ENCODE measurements around the gene SEMA4C. TPM values are rescaled to one million over a fixed set of nuclear protein-coding genes. Genes with fewer than 3 reads are reported as not detected.
A peak's percentile ranks its signal among the peaks of the same experiment; 100 is the strongest.

SEMA4C gene
- total and polyA plus RNA-seq, 11 donors = 11.7 to 29.6 (median 20.6) TPM

- Histone ChIP-seq H3K27me3 (no peaks in the 10 kb centered on the region), H3K4me3 (no peak overlapping the region), H3K9me3 (no peaks in the 10 kb centered on the region), H3K4me1 (peaks cover 0 to 55% (median 35%) of the 10 kb centered on the region in 12 donors), H3K27ac (peak overlapping the region in 8 of 12 donors; percentile 21 to 78 (median 52)), H3K36me3 (peaks cover 0 to 28% (median 16%) of the 10 kb centered on the region in 9 donors)
- no peak for TF ChIP-seq CTCF (IDR thresholded peaks at IDR 0.05)
- TF ChIP-seq POLR2A (IDR thresholded peaks at IDR 0.05) = no peak
- DNase-seq (no peak), ATAC-seq (peak in 1 of 4 donors; percentile 3)
- 65 to 72% (median 66%) methylated on average over 10 to 12 of the region's 12 CpGs for WGBS, 4 donors
- intact Hi-C loops (cut with DNase I) = loop anchor here in 2 of 10 donors (5.0 to 10.0 kb wide), 3 partner anchors 48 to 275 kb away; partner anchors contain the start of genes ARID5A (in 1 of the 2), CNNM4 (in 1 of the 2) and KANSL3 (in 1 of the 2)
Observed at GRCh38 chr2:96809951-96810782, 59.7 kb downstream of the SEMA4C start.

Other genes with a start within 250 kb of the SEMA4C start
- 10 to 100 TPM; 22.7 to 38.0 (median 30.7) TPM for gene KANSL3, start 231.8 kb downstream of the SEMA4C start, total RNA-seq
- gene KANSL3, start 231.8 kb downstream of the SEMA4C start, polyA plus RNA-seq = 10 to 100 TPM; 13.8 to 24.0 TPM
- gene FER1L5, start 227.3 kb downstream of the SEMA4C start, total RNA-seq = under 1 TPM in 2 of 9 donors, not detected in 7; 0.02 to 0.15 TPM
- under 1 TPM; 0.01 to 0.11 TPM for gene FER1L5, start 227.3 kb downstream of the SEMA4C start, polyA plus RNA-seq
- gene LMAN2L, start 130.0 kb downstream of the SEMA4C start, total RNA-seq = 10 to 100 TPM; 15.1 to 27.8 (median 20.5) TPM
- gene LMAN2L, start 130.0 kb downstream of the SEMA4C start, polyA plus RNA-seq = 10 to 100 TPM; 11.3 to 38.5 TPM
- gene CNNM4, start 109.2 kb downstream of the SEMA4C start, total RNA-seq = 10 to 100 TPM; 13.1 to 47.7 (median 28.7) TPM
- 10 to 100 TPM; 11.3 to 12.7 TPM for gene CNNM4, start 109.2 kb downstream of the SEMA4C start, polyA plus RNA-seq
- gene CNNM3, start 53.8 kb downstream of the SEMA4C start, total RNA-seq = 10 to 100 TPM in 6 of 9 donors, 1 to 10 TPM in 3; 6.6 to 17.7 (median 10.6) TPM
- 1 to 10 TPM; 5.1 to 7.1 TPM for gene CNNM3, start 53.8 kb downstream of the SEMA4C start, polyA plus RNA-seq
- 10 to 100 TPM in 2 of 9 donors, 1 to 10 TPM in 7; 2.3 to 23.6 (median 7.9) TPM for gene ANKRD23, start 26.1 kb downstream of the SEMA4C start, total RNA-seq
- 10 to 100 TPM in 1 of 2 donors, under 1 TPM in 1; 0.96 to 26.7 TPM for gene ANKRD23, start 26.1 kb downstream of the SEMA4C start, polyA plus RNA-seq
- 10 to 100 TPM; 13.3 to 18.4 (median 16.8) TPM for gene ANKRD39, start 12.1 kb downstream of the SEMA4C start, total RNA-seq
- gene ANKRD39, start 12.1 kb downstream of the SEMA4C start, polyA plus RNA-seq = 10 to 100 TPM; 18.3 to 33.4 TPM
- under 1 TPM in 4 of 9 donors, not detected in 5; 0.26 to 0.71 (median 0.50) TPM for gene FAM178B, start 116.5 kb upstream of the SEMA4C start, total RNA-seq
- gene FAM178B, start 116.5 kb upstream of the SEMA4C start, polyA plus RNA-seq = under 1 TPM; 0.14 to 0.50 TPM
- 10 to 100 TPM; 19.1 to 37.6 (median 21.9) TPM for gene FAHD2B, start 224.8 kb upstream of the SEMA4C start, total RNA-seq
- gene FAHD2B, start 224.8 kb upstream of the SEMA4C start, polyA plus RNA-seq = 10 to 100 TPM; 16.1 to 21.1 TPM
- gene ANKRD36, start 243.1 kb upstream of the SEMA4C start, total RNA-seq = 10 to 100 TPM in 2 of 9 donors, 1 to 10 TPM in 7; 2.3 to 10.6 (median 6.1) TPM
- 1 to 10 TPM; 1.1 to 4.1 TPM for gene ANKRD36, start 243.1 kb upstream of the SEMA4C start, polyA plus RNA-seq

Data from heart left ventricle (tissue), 16 donors.